NB4 (cell line): ENCODE data around the gene NELFCD.
"Not testable (repeated sequence)": the region's sequence is repeated elsewhere in the genome, so short reads cannot be mapped to it uniquely, and the experiment has no call there.

Experiments
- DNase-seq: peaks from one replicate; pipeline ENCODE4 v3.0.0; 2010; ENCODE audit warnings: low read depth
- H3K4me3 ChIP-seq: one replicate; pipeline ENCODE4 v1.5.1; 2011; ENCODE audit warnings: mild to moderate bottlenecking, low read depth, low read length, moderate library complexity
- CTCF ChIP-seq: IDR thresholded peaks from one replicate; pipeline ENCODE4 v1.5.1; 2012; ENCODE audit warnings: low read depth, low read length
- MAX ChIP-seq: IDR thresholded peaks from 2 replicates; pipeline ENCODE4 v1.6.1; 2011; ENCODE audit warnings: low read depth, low read length
- MYC ChIP-seq: IDR thresholded peaks from 2 replicates; pipeline ENCODE4 v1.6.1; 2011; ENCODE audit warnings: low read depth, low read length
- POLR2A ChIP-seq: IDR thresholded peaks from 2 replicates; pipeline ENCODE4 v1.6.1; 2011; ENCODE audit warnings: mild to moderate bottlenecking; ENCODE audit not compliant: insufficient read length; ENCODE audit errors: extremely low read depth

The NELFCD gene

GRCh38 chr20:59010321-59010994 is 29.4 kb downstream of the NELFCD start:
- no peak overlapping the region for H3K4me3 ChIP-seq
- no peak for DNase-seq
- TF ChIP-seq POLR2A (no peak), MAX (no peak), CTCF (no peak), MYC (no peak)

GRCh38 chr20:59010995-59011873 is 30.2 kb downstream of the NELFCD start:
- H3K4me3 ChIP-seq: no peak overlapping the region
- no peak for TF ChIP-seq CTCF
- no peak for TF ChIP-seq POLR2A
- TF ChIP-seq MAX: no peak
- TF ChIP-seq MYC: no peak
- DNase-seq: no peak

- H3K4me3 ChIP-seq, DNase-seq: not testable (repeated sequence)
Measured at GRCh38 chr20:59011874-59012157, 30.8 kb downstream of the NELFCD start.

- no peak for TF ChIP-seq MYC
- TF ChIP-seq POLR2A: no peak
- no peak for TF ChIP-seq CTCF
- TF ChIP-seq MAX: no peak
- H3K4me3 ChIP-seq: no peak overlapping the region
- DNase-seq: no peak
Measured at GRCh38 chr20:59013031-59013951, 32.2 kb downstream of the NELFCD start.

- H3K4me3 ChIP-seq: no peak overlapping the region
- TF ChIP-seq CTCF (no peak), MAX (no peak), POLR2A (no peak), MYC (no peak)
- no peak for DNase-seq
Measured at GRCh38 chr20:59013959-59014608, 33.0 kb downstream of the NELFCD start.
